HG03159 (cell line): ENCODE results near the gene RHOBTB1.
A peak's percentile ranks its signal among the peaks of the same experiment; 100 is the strongest.
"Not testable (repeated sequence)": the region's sequence is repeated elsewhere in the genome, so short reads cannot be mapped to it uniquely, and the experiment has no call there.

Source experiments
- ATAC-seq: cut with Tn5 transposase; IDR thresholded peaks from one replicate; pipeline ENCODE4 v1.9.1; 2021; ENCODE audit warnings: mild to moderate bottlenecking, moderate library complexity; ENCODE audit not compliant: unreplicated experiment

Gene RHOBTB1

DNA sequence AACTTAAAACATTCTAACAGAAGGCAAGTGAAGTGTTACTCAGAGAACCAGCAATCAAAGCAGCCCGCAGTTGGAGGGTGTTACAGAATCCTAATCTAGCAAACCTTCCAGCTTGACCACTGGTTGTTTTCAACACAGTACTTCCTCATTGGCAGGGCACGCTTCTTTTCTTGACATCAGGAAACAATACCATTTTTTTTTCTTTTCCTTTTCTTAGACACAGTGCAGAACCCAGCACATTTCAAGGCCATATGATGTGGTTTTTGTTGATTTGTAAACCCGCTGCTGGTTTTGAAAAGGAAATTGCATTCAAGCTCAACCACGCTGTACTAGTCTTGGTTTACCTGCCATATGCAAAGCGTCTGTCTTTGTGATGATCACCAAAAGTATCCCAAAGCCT lies 33.4 kb downstream of the RHOBTB1 start:
- no peak for ATAC-seq

DNA sequence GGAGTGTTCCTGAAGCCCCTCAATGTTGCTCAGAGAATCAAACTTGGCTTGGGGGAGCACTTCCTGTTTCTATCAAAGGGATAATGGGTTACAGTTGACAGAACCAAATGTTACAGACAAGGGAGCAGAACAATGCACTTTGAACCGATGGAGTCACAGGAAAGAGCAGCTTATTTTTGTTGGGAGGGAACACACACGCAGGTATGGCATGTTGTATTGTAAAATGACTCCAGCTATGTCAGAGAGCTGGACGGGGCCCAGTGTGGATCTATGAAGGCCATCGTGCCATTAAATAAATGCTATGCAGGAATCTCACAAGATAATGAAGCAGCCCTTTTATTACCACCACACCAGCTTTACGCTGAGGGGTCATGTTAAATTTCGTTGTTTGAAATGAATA lies 35.1 kb downstream of the RHOBTB1 start:
- no peak for ATAC-seq

DNA sequence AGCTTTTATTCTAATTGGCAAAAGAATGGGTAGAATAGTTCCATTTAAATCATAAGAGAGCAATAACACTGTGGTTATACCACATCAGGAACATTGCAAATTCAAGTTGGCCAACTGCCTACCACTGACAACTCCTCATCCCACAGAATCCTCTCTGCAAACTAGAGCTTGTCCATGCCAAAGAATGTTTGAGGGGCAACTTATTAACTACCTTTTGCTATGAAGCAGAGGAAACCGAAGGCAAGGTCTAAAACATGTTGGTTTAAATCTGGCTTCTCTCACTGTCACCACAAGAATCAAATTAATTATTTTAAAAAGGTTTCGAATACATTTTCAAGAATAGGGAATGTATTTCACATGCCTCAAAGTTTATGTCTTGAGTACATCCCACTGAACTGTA lies 36.0 kb downstream of the RHOBTB1 start:
- no peak for ATAC-seq

DNA sequence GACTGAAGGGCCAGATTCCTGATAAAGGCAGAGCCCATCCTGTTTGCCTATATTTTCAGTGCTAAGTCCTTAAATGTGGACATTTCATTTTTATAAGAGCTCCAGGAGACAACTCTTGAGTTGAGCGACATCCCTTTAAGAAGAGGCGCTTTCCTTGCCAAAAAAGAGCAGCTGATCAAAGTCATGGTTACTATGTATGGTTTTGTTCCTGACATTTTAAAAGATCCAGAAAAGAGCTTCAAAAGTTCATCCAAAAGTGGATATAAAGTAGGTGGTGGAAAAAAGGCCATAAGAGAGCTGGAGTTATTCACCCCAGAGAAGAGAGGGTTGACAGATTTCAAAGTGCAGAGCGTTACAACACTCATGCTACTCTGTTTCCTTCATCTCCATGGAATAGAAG lies 36.7 kb downstream of the RHOBTB1 start:
- ATAC-seq = no peak

DNA sequence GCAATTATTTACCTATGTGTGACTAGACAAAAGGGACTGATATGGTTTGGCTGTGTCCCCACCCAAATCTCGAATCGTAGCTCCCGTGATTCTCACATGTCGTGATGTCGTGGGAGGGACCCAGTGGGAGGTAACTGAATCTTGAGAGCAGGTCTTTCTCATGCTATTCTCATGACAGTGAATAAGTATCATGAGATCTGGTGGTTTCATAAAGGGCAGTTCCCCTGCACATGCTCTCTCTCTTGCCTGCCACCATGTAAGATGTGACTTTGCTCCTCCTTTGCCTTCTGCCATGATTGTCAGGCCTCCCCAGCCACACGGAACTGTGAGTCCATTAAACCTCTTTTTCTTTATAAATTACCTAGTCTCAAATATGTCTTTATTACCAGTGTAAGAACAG lies 37.2 kb downstream of the RHOBTB1 start:
- ATAC-seq = not testable (repeated sequence)

DNA sequence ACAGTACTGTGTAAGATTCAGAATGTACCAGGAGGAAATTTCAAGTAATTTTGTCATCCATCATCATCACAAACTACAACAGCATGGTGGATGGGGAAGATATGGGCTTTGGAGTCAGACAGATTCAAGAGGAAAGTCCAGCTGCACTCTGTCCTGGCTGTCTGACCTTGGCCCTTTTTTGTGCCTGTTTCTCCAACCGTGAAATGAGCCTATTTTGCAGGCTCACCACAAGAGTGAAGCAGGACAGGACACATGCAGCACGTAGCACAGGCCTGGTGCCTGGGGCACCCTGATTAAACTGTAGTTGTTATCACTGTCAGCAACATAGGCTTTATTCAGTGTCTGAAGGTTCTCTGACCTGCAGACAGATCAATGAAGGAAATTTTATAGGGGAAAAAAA lies 37.6 kb downstream of the RHOBTB1 start:
- no peak for ATAC-seq

DNA sequence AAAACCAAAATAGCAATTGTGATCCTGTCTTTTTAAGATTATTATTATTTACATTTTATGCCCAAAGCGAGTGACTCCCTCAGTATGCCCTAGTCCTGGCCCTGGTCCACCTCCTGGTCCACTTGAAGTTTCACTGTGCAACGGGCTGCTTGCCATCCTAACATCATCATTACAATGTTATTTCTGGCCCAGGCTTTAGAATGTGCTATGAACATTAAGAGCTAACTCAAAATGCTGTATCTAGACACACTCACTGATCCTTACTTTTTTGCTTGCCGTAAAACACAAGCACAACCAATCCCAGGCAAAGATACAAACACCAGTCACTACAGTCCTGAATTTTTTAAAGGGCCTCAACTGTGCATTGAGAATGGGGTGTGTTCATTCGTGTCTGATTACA lies 38.4 kb downstream of the RHOBTB1 start:
- no peak for ATAC-seq

DNA sequence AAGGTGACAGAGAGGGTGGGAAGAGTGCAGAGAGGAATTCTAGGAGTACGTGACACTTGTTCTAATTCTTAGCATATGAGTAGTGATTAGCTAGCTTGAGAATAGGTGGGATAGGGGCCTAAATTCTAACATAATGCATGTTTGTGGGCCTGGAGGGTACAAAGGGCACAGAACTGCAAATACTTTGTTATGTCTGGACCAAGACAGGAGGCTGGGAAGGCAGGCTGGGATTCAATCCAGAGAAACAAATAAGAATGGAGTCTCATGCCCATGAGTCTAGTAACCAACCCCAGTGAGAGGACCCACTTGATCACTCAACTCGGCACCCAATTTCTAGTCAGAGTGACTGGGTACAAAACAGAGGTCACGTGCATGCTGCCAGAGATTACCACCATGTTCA lies 40.9 kb downstream of the RHOBTB1 start:
- no peak for ATAC-seq

DNA sequence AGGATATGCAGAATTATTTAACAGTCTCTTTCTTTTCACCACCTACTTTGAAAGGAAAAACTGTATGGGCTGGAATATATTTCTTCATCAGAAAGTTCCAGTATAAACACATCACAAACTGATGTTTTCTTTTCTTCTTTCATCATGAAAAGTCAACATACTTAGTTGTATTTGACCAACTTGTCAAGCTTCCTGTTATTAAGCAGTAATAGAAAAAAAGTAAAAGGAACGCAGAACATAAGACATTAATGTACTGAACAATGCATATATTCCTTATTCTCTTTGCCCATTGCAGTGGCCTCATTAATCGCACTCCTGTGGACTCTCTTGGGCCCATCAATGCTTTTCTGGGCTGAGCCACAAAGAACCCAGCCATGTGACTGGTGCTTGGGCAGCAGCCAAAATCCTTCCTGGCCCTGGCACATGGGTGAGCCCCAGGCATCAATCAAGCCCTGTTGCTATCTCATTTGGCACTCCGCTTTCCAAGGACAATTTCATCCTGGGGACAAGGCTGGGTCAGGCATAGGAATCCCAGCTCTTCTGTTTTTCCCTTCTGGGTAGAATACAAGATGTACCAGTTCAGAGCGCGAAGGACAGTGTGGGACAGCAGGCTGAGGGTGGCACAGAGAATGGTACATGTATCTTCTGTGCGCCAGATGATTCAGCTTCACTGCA lies 42.3 kb downstream of the RHOBTB1 start:
- ATAC-seq = no peak

DNA sequence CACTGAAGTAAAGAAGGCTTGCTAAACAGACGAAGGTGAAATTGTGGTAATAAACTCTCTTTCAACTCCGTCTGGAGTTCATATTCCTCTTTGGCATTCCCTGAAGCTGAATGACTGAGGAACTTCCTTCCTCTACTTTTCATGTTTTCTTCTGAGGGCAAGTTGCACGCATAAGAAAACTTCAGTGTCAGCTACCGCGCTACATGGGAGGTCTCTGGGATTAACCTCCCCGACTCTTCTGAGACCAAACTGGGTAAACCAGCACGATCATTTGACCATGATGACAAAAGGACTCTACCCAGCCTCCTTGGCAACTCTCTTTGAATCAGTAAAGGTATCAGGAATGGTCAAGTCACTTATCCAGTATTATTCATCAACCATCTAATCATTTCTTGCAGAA lies 44.7 kb downstream of the RHOBTB1 start:
- ATAC-seq = no peak

DNA sequence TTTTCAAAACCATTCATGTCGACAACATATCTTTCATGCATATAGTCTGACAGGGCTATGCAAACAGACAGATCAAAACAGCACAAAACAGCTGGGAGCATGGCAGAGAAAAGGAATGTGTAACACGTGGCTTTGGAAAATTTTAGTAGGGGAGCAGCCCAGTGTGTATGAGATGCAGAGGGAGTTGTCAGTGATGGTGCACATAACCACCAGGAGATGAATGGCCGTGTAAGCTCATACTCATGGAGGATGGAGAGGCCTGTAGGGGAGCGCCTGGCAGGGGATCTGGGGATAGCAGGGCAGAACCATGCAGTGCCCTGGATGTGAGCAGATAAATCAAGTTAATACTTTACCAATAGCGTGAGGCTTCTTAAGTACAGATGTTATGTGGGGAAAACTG lies 45.7 kb downstream of the RHOBTB1 start:
- ATAC-seq = no peak

DNA sequence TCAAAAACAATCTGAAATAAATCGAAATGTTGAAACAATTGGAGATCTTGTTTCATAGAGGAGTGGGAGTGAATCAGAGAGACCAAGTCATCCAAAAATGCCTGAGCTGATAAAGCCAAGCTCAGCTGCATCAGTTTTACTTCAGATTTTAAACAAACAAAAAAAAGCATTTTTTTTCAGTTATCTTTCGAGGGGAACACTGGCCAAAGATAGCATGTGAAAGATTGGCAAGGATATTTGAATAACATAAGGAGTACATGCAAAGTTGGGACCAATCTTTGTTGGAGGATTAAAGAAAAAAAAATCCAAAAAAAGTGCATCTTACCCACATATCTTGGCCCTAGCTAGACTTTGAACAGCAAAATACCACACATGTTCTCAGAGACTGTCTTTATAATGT lies 47.2 kb downstream of the RHOBTB1 start:
- no peak for ATAC-seq

DNA sequence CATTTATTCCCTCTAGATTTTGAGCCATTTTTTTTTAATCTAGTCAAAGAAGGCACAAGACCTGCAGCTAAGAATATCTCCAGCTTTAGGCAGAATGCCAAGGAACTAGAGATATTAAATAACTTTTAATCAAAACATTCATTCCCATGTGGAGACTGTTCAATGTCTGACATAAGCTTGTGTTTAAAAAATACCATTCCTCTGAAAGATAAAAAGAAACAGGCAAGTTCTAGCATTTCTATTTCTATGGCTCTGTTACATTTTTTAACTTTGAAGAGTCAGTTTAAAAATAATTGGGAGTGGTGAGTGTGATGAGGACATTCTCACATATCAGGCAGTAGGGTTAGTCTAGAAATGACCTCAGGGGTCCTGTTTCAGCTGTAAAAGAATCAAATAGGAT lies 48.0 kb downstream of the RHOBTB1 start:
- ATAC-seq = no peak

DNA sequence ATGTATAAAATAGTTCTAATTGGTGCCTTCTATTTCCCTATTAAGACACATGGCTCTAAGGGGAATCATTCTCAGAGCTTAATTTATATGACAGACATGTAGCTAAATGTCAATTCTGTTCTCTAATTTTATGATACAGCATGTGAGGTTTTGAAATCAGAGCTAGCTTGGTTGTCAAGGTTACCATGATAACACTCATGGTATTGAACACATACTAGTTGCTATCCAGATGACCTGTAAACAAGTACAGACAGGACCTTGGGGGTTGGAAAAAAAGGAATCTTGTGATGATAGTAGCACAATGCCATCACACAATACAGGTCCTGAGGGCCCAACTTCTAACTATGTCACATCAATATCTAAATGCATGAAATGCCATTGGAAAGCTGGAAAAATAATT lies 49.2 kb downstream of the RHOBTB1 start:
- no peak for ATAC-seq

DNA sequence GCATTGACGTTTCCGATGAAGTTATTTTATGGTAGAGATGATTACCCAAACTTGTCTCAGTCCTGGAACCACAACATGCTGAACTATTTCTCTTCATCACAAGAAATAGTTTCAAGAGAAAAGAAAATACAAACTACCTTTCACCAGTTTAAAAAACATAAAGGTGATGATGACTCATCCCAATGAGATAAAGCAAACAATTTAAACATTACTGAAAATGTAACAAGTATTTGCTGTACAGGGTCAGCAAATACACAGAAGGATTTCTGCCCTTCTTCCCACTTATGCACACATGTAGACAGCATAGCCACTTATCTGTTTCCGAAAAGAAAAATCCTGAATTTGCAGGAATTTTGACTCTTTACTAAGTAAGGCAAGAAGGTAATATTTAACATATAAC lies 50.8 kb downstream of the RHOBTB1 start:
- no peak for ATAC-seq

DNA sequence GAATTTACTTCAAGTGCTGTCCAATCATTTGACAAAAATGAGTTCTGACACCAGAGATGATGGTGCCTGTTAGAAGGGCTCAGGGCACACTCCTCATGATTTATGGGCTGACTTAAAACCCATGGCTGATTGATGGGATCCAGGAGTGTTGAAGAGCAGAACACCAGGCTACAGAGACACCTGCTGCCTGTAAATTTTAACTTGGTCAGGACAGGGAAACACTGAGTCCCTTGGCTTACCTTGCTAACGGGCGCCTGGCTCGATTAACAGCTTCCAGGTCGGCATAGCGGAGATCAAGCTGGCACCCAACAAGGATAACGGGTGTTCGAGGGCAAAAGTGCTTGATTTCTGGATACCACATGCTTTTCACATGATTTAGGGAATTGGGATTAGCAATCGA lies 51.4 kb downstream of the RHOBTB1 start:
- ATAC-seq = no peak

DNA sequence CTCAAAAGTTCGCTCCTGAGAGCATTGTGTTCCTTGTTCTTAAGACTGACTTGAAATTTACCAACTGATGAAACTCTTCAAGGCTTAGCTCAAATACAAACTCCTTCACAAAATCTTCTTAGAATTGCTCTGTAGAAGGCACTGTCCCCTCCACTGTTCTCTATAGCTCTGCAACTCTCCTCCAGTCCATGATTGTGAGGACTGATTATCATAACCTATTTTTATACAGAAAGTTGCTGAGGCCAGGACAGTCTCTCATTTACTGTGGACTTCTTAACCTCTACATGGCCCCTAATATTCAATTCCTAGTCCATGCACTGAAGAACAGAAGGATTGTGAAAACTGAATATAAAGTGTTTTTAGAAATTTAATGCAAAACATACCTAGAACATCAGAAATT lies 53.2 kb downstream of the RHOBTB1 start:
- ATAC-seq = no peak

DNA sequence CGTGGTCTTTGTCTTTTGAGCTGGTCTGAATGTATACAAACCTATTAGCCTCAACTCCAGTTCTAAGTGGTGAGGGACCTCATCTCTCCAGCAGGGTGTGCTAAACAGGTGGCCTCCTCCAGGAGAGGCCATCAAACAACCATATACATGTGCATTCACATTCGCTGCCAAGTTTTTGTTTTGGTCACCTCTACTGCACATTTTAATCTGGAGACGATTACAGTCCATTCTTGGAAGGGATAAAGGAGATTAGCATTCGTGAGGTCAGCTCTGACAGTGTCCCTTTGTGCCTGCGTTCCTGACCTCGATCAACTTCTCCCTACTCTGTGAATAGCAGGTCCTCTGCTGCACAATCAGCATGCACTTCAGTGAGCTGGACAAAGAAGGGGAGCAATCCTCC lies 60.8 kb downstream of the RHOBTB1 start:
- ATAC-seq = peak; percentile 73

DNA sequence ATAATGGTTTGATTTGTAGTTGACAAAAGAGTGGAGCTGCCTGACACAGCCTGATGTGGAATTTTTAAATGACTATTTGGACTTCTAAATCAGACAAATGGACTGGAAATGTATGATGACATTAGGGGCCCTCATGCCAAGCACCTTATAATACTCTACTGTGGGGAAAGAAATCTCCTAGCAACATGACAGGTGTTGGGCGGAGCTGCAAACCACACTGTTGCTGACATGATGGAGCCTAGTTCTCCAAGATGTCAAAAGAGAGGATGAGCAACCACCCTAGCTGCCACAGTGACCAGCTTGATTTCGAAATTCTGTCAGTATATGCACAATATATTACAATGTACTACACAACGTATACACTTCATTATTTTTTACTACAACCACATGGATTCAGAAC lies 65.8 kb downstream of the RHOBTB1 start:
- no peak for ATAC-seq

DNA sequence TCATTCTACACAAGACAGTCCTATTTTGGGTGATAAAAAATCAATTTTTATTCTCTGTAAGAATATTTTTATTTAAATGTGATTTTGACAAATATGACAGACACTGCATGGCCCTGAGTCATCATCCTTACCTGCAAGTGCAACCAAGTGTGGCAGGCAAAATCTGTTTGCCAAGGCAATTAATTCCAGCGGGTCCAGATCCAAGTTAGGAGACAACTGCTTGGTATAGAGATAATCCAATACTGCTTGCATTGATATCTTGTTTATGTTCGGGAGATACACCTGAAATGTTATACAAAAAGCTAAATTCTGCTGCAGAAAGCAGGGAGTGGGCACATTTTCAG lies 66.2 kb downstream of the RHOBTB1 start:
- no peak for ATAC-seq

DNA sequence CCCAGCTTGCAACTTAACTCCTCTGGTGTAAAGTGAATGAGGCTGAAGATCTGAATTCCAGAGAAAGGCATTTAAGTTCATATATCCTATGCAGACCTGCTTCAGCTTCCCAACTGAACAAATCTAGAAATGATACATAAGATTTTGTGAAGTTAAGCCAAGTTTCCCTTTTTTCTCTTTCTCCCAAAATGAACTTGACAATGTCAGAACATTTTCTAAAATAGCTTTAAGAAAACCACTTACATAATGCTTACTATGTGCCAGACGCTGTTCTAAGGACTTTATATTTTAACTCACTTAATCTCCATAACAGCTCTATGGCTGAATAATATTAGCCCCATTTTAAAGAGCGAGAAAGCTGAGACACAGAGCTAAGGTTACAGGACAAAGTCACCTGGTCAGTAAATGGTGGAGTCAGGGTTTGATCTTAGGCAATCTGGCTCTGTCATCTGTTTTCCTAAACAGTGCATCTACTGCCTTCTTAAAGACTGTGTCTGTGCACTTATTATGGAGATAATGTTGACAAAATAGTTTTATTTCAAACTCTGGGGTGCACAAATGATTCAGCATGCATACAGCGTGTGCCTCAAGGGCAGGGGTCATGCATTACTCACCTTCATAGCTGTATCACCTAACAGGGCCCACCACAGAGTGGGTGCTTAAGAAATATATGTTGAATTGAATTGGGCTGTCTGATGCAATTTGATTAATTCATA lies 66.8 kb downstream of the RHOBTB1 start:
- ATAC-seq = no peak

DNA sequence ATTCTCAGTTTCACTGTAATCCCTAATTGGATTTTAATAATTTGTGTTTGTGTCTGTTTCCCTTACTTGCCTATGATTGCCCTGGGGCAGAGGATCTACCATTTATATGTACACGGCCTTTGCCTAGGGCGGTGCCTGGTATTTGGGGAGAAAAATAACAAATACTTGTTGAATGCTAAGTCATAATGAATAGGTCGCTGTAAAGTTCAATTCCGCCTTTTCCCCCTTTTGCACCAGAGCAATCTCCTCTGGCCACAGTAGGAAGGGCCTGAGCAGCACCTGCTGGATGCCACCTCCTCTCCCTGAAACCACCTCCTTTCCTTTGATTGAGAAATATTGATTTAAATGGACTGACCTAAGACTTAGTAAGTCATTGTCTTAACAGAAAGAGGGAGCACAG lies 70.2 kb downstream of the RHOBTB1 start:
- ATAC-seq = no peak

DNA sequence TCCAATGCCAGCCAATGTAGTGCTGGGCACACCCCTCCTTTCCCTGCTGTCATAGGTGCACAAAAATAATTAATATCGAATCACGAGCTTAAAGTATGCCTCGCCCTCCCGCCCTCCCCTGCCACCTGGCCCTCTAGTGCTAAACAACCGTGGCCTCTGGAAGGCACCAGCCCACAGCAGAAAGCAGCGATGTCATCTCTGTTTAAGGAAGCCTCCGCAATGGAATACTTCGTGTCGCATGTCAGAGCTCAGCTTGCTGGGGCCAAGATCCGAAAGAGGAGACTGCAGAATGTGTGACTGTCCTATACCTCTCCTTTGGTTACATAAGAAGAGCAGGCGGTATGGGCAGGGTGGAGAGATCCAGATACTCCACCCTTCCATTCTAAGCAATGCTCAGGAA lies 71.5 kb downstream of the RHOBTB1 start:
- no peak for ATAC-seq
